Lung (tissue), 12 donors: ENCODE measurements around the gene ACSF2. TPM values are rescaled to one million over a fixed set of nuclear protein-coding genes. Genes with fewer than 3 reads are reported as not detected.

Experiments used
- ATAC-seq: fragments of 200-7000 bp; cut with Tn5 transposase; one replicate; pipeline ENCODE4 v1.9.1; 2020; ENCODE audit warnings: moderate number of reproducible peaks; ENCODE audit not compliant: insufficient read depth, low FRiP score
- DNase-seq, 3 donors: peaks; one replicate each; pipeline ENCODE4 v3.0.0-alpha.2; 2013 to 2017
- H3K27ac ChIP-seq, 2 donors: one replicate each; pipeline ENCODE4 v1.5.1; 2013; ENCODE audit warnings: mild to moderate bottlenecking in 2 of 2, moderate library complexity in 2 of 2, control low read depth in 1 of 2, inconsistent platforms in 1 of 2, low read depth in 1 of 2, low read length in 1 of 2
- H3K27me3 ChIP-seq, 3 donors: one replicate each; pipeline ENCODE4 v1.5.1; 2013; ENCODE audit warnings: low read length in 2 of 3; ENCODE audit not compliant: control insufficient read depth in 3 of 3, insufficient read depth in 3 of 3
- H3K36me3 ChIP-seq, 4 donors: one replicate each; pipeline ENCODE4 v1.5.1; 2013; ENCODE audit warnings: low read length in 4 of 4, mild to moderate bottlenecking in 1 of 4, moderate library complexity in 1 of 4; ENCODE audit not compliant: control insufficient read depth in 4 of 4, insufficient read depth in 4 of 4
- H3K4me1 ChIP-seq, 5 donors: one replicate each; pipeline ENCODE4 v1.5.1; 2013; ENCODE audit warnings: low read length in 5 of 5, mild to moderate bottlenecking in 2 of 5, moderate library complexity in 1 of 5; ENCODE audit not compliant: control insufficient read depth in 5 of 5, insufficient read depth in 5 of 5
- H3K4me3 ChIP-seq: one replicate; pipeline ENCODE4 v1.5.1; 2013; ENCODE audit warnings: mild to moderate bottlenecking, control low read depth, moderate library complexity
- H3K9ac ChIP-seq, 2 donors: one replicate each; pipeline ENCODE4 v1.5.1; 2013; ENCODE audit warnings: low read length in 2 of 2, control low read depth in 1 of 2; ENCODE audit not compliant: insufficient read depth in 1 of 2
- H3K9me3 ChIP-seq, 4 donors: one replicate each; pipeline ENCODE4 v1.5.1; 2013; ENCODE audit warnings: low read length in 3 of 4, mild to moderate bottlenecking in 1 of 4, moderate library complexity in 1 of 4; ENCODE audit not compliant: control insufficient read depth in 4 of 4, insufficient read depth in 3 of 4
- CTCF ChIP-seq: IDR thresholded peaks from 2 replicates; pipeline ENCODE4 v1.5.1; 2012; ENCODE audit warnings: mild to moderate bottlenecking; ENCODE audit errors: control extremely low read depth, extremely low read depth
- WGBS, 2 donors: extraction: QIAGEN DNeasy Blood & Tissue Kit; methylation state at CpG; one replicate each; pipeline ENCODE4 v1.1.7; 2013; 5-methylcytosine and 5-hydroxymethylcytosine counted together
- polyA plus RNA-seq, 2 donors: library from polyadenylated mRNA; stranded (reverse); fragments of 200-250 nt; gene quantifications; one replicate each; pipeline ENCODE4 v1.2.1, GENCODE V29; 2013
- total RNA-seq, 2 donors: library from RNA; depleted of rRNA in 1 of 2; stranded (reverse); fragments of >200 nt in 1 of 2; gene quantifications; one replicate each; pipeline ENCODE4 v1.2.1, GENCODE V29; 2014 to 2021
- donor health status: control.
- donor health status: control.
- donor health status: Bipolar disorder and iron deficiency.
- donor health status: healthy.
- donor health status: DM: yes; HTN: yes; CAD: no.

Gene ACSF2
- total and polyA plus RNA-seq, 4 donors = 23.5 to 79.2 (median 70.9) TPM

GRCh38 chr17:50392621-50393020, 33.4 kb upstream of the ACSF2 start:
- TF ChIP-seq CTCF = no peak
- Histone ChIP-seq H3K27ac (no peak overlapping the region), H3K4me1 (peaks cover 0 to 20% (median 4%) of the 10 kb centered on the region in 5 donors), H3K9me3 (no peaks in the 10 kb centered on the region), H3K4me3 (no peak overlapping the region), H3K27me3 (no peaks in the 10 kb centered on the region), H3K9ac (no peak overlapping the region), H3K36me3 (peaks cover 27 to 58% (median 42%) of the 10 kb centered on the region in 4 donors)
- no peak for ATAC-seq
- DNase-seq = no peak
- whole genome bisulfite sequencing, 2 donors = 88 to 96% methylated on average over 6 of the region's 6 CpGs

GRCh38 chr17:50393700-50394099, 32.3 kb upstream of the ACSF2 start:
- WGBS, 2 donors = 94 to 97% methylated on average over 5 of the region's 5 CpGs
- Histone ChIP-seq H3K4me1 (peaks cover 0 to 21% (median 6%) of the 10 kb centered on the region in 5 donors), H3K27me3 (no peaks in the 10 kb centered on the region), H3K9ac (no peak overlapping the region), H3K9me3 (no peaks in the 10 kb centered on the region), H3K36me3 (peaks cover 20 to 48% (median 38%) of the 10 kb centered on the region in 4 donors), H3K27ac (no peak overlapping the region), H3K4me3 (no peak overlapping the region)
- TF ChIP-seq CTCF = no peak
- DNase-seq (no peak), ATAC-seq (no peak)

GRCh38 chr17:50394711-50395110, 31.3 kb upstream of the ACSF2 start:
- ATAC-seq (no peak), DNase-seq (no peak)
- Histone ChIP-seq H3K9me3 (no peaks in the 10 kb centered on the region), H3K4me3 (no peak overlapping the region), H3K4me1 (peaks cover 0 to 21% (median 6%) of the 10 kb centered on the region in 5 donors), H3K36me3 (peaks cover 20 to 42% (median 33%) of the 10 kb centered on the region in 4 donors), H3K27me3 (no peaks in the 10 kb centered on the region), H3K9ac (no peak overlapping the region), H3K27ac (no peak overlapping the region)
- TF ChIP-seq CTCF = no peak
- WGBS, 2 donors = 12 to 17% methylated on average over 3 of the region's 3 CpGs
